Testis (tissue), 2 donors: ENCODE measurements around the gene TRMT2A.

ENCODE experiments used
- CTCF ChIP-seq, 3 experiments: fragments of 450-650 bp in 2 of 3; fragments of 200-600 bp in 1 of 3; sonication (generic) in 1 of 3; IDR thresholded peaks; one replicate each; pipeline ENCODE4 v1.5.1; 2016 to 2019; ENCODE audit warnings: antibody characterized with exemption in 3 of 3, mild to moderate bottlenecking in 2 of 3, moderate library complexity in 1 of 3
- POLR2A ChIP-seq: fragments of 450-650 bp; IDR thresholded peaks from one replicate; pipeline ENCODE4 v1.6.1; 2017; ENCODE audit warnings: antibody characterized with exemption, mild to moderate bottlenecking, moderate library complexity

GRCh38 chr22:20116376-20116950 is 563 bp downstream of the TRMT2A start:
- TF ChIP-seq CTCF (IDR thresholded peaks at IDR 0.05) (no peak), POLR2A (no peak)
